Measurements from ENCODE around the gene BICDL2. TPM values are rescaled to one million over a fixed set of nuclear protein-coding genes. Genes with fewer than 3 reads are reported as not detected.

The BICDL2 gene
- total and polyA plus RNA-seq, 2 of the 4 experiments (the other 2 are of a cell fraction): 0.17 to 0.18 TPM

- POLR2A ChIA-PET (ENCODE audit: unreplicated experiment): no interaction called here
- no peak overlapping the region for H4K91ac ChIP-seq (ENCODE audit: insufficient read depth, low read depth, low read length)
- H4K8ac ChIP-seq (ENCODE audit: low read depth in 2 of 2, low read length in 2 of 2): no peak overlapping the region
- no peak overlapping the region for H3K18ac ChIP-seq (ENCODE audit: low read depth, low read length)
- no peak overlapping the region for H3K56ac ChIP-seq (ENCODE audit: extremely low read depth, insufficient read depth, low read length)
- no peaks in the 10 kb centered on the region for H3K27me3 ChIP-seq (ENCODE audit: control insufficient read depth, insufficient read depth, low read length)
- peaks cover 5% of the 10 kb centered on the region for H3K4me1 ChIP-seq (ENCODE audit: control insufficient read depth, insufficient read depth, low read length)
- no peak overlapping the region for H2AK9ac ChIP-seq (replicated peaks; ENCODE audit: low read depth, low read length, poor library complexity)
- no TSS peak for BruUV-seq (replicated peaks)
- H4K5ac ChIP-seq (ENCODE audit: low read depth, low read length): no peak overlapping the region
- no peaks in the 10 kb centered on the region; the same call in 1 of the 2 replicates for H4K20me1 ChIP-seq (ENCODE audit: insufficient read depth, low read length)
- intact Hi-C loops (cut with micrococcal nuclease) (loop anchor here (2.0 kb wide), 1 partner anchor 49 kb away; no protein-coding TSS in a partner anchor), dilution Hi-C loops (cut with HindIII; ENCODE audit: low sequenced_read_pairs, unreplicated experiment) (no loop called here), in situ Hi-C loops (cut with MboI; ENCODE audit: low sequenced_read_pairs) (no loop called here)
- CTCF ChIA-PET: interaction anchor here (1.0 to 2.2 kb wide), 2 partner anchors 17 to 72 kb away, joined by 4 to 9 read pairs; no protein-coding TSS in a partner anchor
- no peak overlapping the region for H3K23ac ChIP-seq (ENCODE audit: low read depth, low read length)
- H2AFZ ChIP-seq (replicated peaks; ENCODE audit: low read length, poor library complexity): no peak overlapping the region
- DNase-seq (no peak), ATAC-seq (ENCODE audit: low read depth) (no peak)
- no peak overlapping the region for H2BK5ac ChIP-seq (ENCODE audit: low read depth, low read length, poor library complexity, severe bottlenecking)
- peaks cover 10% of the 10 kb centered on the region for H3K9me1 ChIP-seq (ENCODE audit: insufficient read depth, low read length)
- no peak overlapping the region for H3K4me3 ChIP-seq (ENCODE audit: insufficient read depth, low read depth, low read length)
- H3K36me3 ChIP-seq (ENCODE audit: control insufficient read depth, insufficient read depth, low read length): no peaks in the 10 kb centered on the region
- no peak overlapping the region for H2BK120ac ChIP-seq (ENCODE audit: low read depth, low read length)
- no peak overlapping the region for H2AK5ac ChIP-seq (ENCODE audit: low read depth, low read length)
- no peak overlapping the region for H3K4me2 ChIP-seq (ENCODE audit: low read depth, low read length)
- no peak overlapping the region for H3K4ac ChIP-seq (ENCODE audit: low read depth, low read length)
- no peak overlapping the region for H3K27ac ChIP-seq (ENCODE audit: insufficient read depth, low read length)
- no peak for TF ChIP-seq MXI1 (IDR thresholded peaks at IDR 0.05; ENCODE audit: borderline replicate concordance, low read depth, low read length)
- no peak for TF ChIP-seq FOS (IDR thresholded peaks at IDR 0.05; ENCODE audit: low read depth, low read length)
- TF ChIP-seq SMC3 (IDR thresholded peaks at IDR 0.05; ENCODE audit: low read depth, low read length): no peak
- TF ChIP-seq RCOR1 (IDR thresholded peaks at IDR 0.05; ENCODE audit: insufficient replicate concordance, low read length): no peak
- no peak for TF ChIP-seq NFE2L2 (IDR thresholded peaks at IDR 0.05; ENCODE audit: low read depth, low read length)
- TF ChIP-seq ELK1 (IDR thresholded peaks at IDR 0.05; ENCODE audit: borderline replicate concordance, low read depth, low read length): no peak
- no peak for TF ChIP-seq POLR2A (IDR thresholded peaks at IDR 0.05; ENCODE audit: low read depth, low read length)
- no peak for TF ChIP-seq MAFK (IDR thresholded peaks at IDR 0.05; ENCODE audit: low read depth, low read length)
- TF ChIP-seq CEBPB (IDR thresholded peaks at IDR 0.05; ENCODE audit: low read depth, low read length): no peak
- TF ChIP-seq RFX5 (IDR thresholded peaks at IDR 0.05; ENCODE audit: low read depth, low read length): no peak
- no peak for TF ChIP-seq CTCF (conservative IDR thresholded peaks at IDR 0.05; ENCODE audit: low read depth, low read length)
- TF ChIP-seq MAZ (IDR thresholded peaks at IDR 0.05; ENCODE audit: borderline replicate concordance, low read depth, low read length): no peak
- no peak for TF ChIP-seq BHLHE40 (IDR thresholded peaks at IDR 0.05; ENCODE audit: low read depth, low read length)
- H3K9me3 ChIP-seq (ENCODE audit: control insufficient read depth, insufficient read depth, low read length): no peaks in the 10 kb centered on the region
- WGBS, 2 experiments (ENCODE audit: extremely low coverage in 2 of 2, insufficient read length in 1 of 2): 82% methylated on average over 2 of the region's 22 CpGs; no CpG with 5 or more reads in 1 of the 2 experiments
- H3K79me1 ChIP-seq (ENCODE audit: low read depth in 1 of 2, low read length in 2 of 2): peaks cover 0 to 16% of the 10 kb centered on the region in 2 experiments; a peak in 1 of 4 replicates
- no peak overlapping the region for H3K9ac ChIP-seq (ENCODE audit: low read depth, low read length)
- H2BK15ac ChIP-seq (ENCODE audit: low read depth, low read length): no peak overlapping the region
- no peak overlapping the region for H3K14ac ChIP-seq (replicated peaks; ENCODE audit: low read depth, low read length)
- no peak overlapping the region for H2BK20ac ChIP-seq (ENCODE audit: low read depth, low read length)
These were observed 20.7 kb upstream of the BICDL2 start for GRCh38 chr16:3057181-3058138.

All from IMR-90 (cell line).